Retinal pigment epithelial cell (primary cell): ENCODE measurements around the gene FBXW4.

Source experiments
- DNase-seq: peaks from one replicate; pipeline ENCODE4 v3.0.0-alpha.2; 2010; ENCODE audit warnings: low read depth
- H3K4me3 ChIP-seq: 2 replicates; pipeline ENCODE4 v1.5.1; 2011; ENCODE audit warnings: mild to moderate bottlenecking, low read length, control low read depth, moderate library complexity
- CTCF ChIP-seq: conservative IDR thresholded peaks from 2 replicates; pipeline ENCODE4 v1.5.1; 2011; ENCODE audit warnings: low read depth, low read length, control low read depth, inconsistent platforms

Gene FBXW4

GRCh38 chr10:101696632-101697031 lies 1.7 kb upstream of the FBXW4 start:
- no peak overlapping the region for H3K4me3 ChIP-seq
- TF ChIP-seq CTCF, result no peak
- DNase-seq, result no peak

GRCh38 chr10:101695404-101695890 lies 477 bp upstream of the FBXW4 start:
- no peak for TF ChIP-seq CTCF
- no peak for DNase-seq
- H3K4me3 ChIP-seq, result peak overlapping the region; percentile 45

- DNase-seq, result no peak
- H3K4me3 ChIP-seq, result peak overlapping the region; percentile 80
- no peak for TF ChIP-seq CTCF
Observed at GRCh38 chr10:101693978-101694673, 844 bp downstream of the FBXW4 start.

- TF ChIP-seq CTCF, result no peak
- peak overlapping the region; percentile 80 for H3K4me3 ChIP-seq
- DNase-seq, result no peak
Observed at GRCh38 chr10:101693651-101693977, 1.4 kb downstream of the FBXW4 start.

DNA sequence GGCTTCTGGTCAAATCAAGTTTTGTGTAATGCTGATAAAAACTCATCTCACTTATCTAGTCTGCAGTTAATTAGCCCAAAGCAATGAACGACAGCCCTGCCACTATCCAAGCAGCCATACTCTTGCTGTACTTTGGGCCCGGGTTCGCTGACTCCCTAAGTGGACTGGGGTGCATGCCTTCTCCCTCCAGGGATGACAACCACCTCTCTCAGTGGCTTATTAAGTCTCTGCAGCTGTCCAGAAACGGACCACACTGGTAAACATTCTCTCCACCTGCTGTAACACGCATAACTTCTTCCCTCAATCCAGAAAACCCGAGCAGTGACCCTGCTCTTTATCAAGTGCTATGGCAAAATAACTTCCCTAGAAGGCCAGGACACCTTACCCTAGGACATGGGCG lies 3.9 kb downstream of the FBXW4 start:
- no peak for TF ChIP-seq CTCF
- no peak for DNase-seq
- no peak overlapping the region for H3K4me3 ChIP-seq

DNA sequence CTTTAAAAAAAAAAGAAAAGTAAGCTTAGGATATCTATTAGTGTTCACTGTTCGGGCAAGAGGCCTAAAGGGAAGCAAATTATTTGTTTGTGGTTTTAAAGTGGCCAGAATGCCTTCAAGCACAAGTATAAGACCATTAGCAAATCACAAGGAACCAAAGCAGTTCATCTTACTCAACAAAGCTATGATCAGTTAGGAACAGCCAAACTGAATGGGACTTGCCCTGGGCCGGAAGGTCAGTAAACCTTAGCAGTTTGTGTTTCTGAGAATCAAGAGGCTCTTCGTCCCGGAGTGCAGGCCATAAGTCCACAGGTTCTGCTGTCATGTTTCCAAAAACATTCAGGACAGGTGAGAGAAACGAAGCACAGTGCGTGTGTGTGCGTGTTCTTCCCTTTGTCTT lies 4.5 kb downstream of the FBXW4 start:
- no peak for DNase-seq
- no peak overlapping the region for H3K4me3 ChIP-seq
- TF ChIP-seq CTCF, result no peak

DNA sequence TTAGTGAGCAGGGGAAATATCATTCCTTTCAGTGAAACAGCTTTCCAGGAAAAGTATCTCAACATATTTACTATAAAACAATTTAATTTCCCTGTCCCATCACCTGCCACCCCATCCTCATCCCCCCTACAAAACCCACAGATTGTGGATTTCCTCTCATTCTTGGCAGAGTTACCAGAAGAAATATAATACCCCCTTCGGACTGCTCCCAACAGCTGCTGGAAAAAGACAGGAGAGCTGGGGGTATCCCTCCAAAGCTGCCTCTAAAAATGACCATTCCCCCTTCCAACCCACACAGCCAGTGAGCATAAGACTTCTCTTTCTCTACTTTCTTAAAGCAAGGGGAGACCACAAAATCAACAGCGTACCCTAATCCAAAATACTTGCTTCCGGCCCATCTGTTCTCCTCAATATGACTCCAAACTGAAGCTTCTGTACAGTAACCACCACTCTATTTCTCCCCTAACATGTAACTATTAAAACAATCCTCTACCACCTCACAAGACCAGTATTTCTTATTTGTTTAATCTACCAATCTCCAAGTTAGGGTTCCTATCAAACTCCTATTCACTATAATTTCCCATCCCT lies 7.8 kb downstream of the FBXW4 start:
- no peak overlapping the region for H3K4me3 ChIP-seq
- TF ChIP-seq CTCF, result no peak
- no peak for DNase-seq
